Peyer's patch (tissue), 4 donors: ENCODE results near the gene PEA15.

Experiments
- CTCF ChIP-seq, 6 experiments: fragments of 450-650 bp in 4 of 6; fragments of 200-600 bp in 2 of 6; sonication (generic) in 1 of 6; IDR thresholded peaks; one replicate each; pipeline ENCODE4 v1.5.1; 2017 to 2019; ENCODE audit warnings: antibody characterized with exemption in 6 of 6, mild to moderate bottlenecking in 3 of 6, moderate library complexity in 1 of 6
- POLR2A ChIP-seq, 2 donors: fragments of 450-650 bp; IDR thresholded peaks; one replicate each; pipeline ENCODE4 v1.5.1; 2017; ENCODE audit warnings: antibody characterized with exemption in 2 of 2, mild to moderate bottlenecking in 2 of 2, moderate library complexity in 2 of 2

DNA sequence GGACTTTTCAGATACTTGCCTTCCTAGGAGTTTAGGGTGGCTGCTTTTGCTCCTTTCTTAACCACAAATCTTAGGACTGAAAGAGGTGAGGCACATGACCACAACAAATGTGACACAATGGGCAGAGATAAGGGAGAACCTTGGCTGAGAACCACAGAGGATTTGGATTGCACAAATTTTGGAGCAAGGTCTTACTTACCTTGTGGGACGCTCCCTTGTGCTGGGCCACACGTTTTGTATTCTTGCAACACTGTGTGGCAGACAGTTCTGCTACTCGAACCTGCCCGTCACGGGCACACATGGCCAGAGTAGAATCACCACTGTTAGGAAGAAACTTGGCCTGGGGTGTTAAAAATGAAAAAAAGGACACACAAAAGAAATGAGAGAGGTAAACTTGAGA, 33.2 kb downstream of the PEA15 start:
- TF ChIP-seq CTCF (IDR thresholded peaks at IDR 0.05) = no peak
- no peak for TF ChIP-seq POLR2A (IDR thresholded peaks at IDR 0.05)
